Large intestine (tissue), 3 donors: ENCODE measurements around the gene NECAP2. TPM values are rescaled to one million over a fixed set of nuclear protein-coding genes. Genes with fewer than 3 reads are reported as not detected.

Experiments
- DNase-seq, 2 donors: peaks; one replicate each; pipeline versions ENCODE4 v3.0.0 to v3.0.0-alpha.2; 2013
- H3K27ac ChIP-seq: one replicate; pipeline ENCODE4 v1.5.1; 2013; ENCODE audit warnings: low read length
- H3K27me3 ChIP-seq: 2 replicates; pipeline ENCODE4 v1.6.1; 2013; ENCODE audit warnings: low read length; ENCODE audit not compliant: control insufficient read depth, insufficient read depth
- H3K36me3 ChIP-seq: 2 replicates; pipeline ENCODE4 v1.6.1; 2013; ENCODE audit warnings: low read length; ENCODE audit not compliant: control insufficient read depth, insufficient read depth
- H3K4me1 ChIP-seq: one replicate; pipeline ENCODE4 v1.6.1; 2013; ENCODE audit warnings: low read length; ENCODE audit not compliant: control insufficient read depth, insufficient read depth
- H3K4me3 ChIP-seq: one replicate; pipeline ENCODE4 v1.5.1; 2013; ENCODE audit warnings: low read length
- H3K9me3 ChIP-seq: one replicate; pipeline ENCODE4 v1.6.1; 2013; ENCODE audit warnings: mild to moderate bottlenecking, low read depth, low read length, moderate library complexity; ENCODE audit not compliant: control insufficient read depth
- WGBS: methylation state at CpG from one replicate; pipeline ENCODE4 v1.1.5; 2013; ENCODE audit warnings: low lambda C conversion rate; ENCODE audit not compliant: insufficient coverage; 5-methylcytosine and 5-hydroxymethylcytosine counted together
- polyA plus RNA-seq: library from polyadenylated mRNA; unstranded; fragments of 120-200 nt; gene quantifications from one replicate; pipeline ENCODE4 v1.2.1, GENCODE V29; 2013

The NECAP2 gene
- polyA plus RNA-seq, 1 donor: 44.5 TPM

- no peak overlapping the region for H3K27ac ChIP-seq
- no peaks in the 10 kb centered on the region for H3K27me3 ChIP-seq
- H3K4me3 ChIP-seq: no peak overlapping the region
- no peaks in the 10 kb centered on the region for H3K4me1 ChIP-seq
- WGBS: 100% methylated on average over 1 of the region's 10 CpGs
- no peaks in the 10 kb centered on the region for H3K36me3 ChIP-seq
- no peak for DNase-seq
- no peaks in the 10 kb centered on the region for H3K9me3 ChIP-seq
Measured at GRCh38 chr1:16425125-16426025, 15.1 kb upstream of the NECAP2 start.

- Histone ChIP-seq H3K9me3 (no peaks in the 10 kb centered on the region), H3K4me3 (no peak overlapping the region), H3K4me1 (no peaks in the 10 kb centered on the region), H3K27ac (no peak overlapping the region), H3K36me3 (no peaks in the 10 kb centered on the region), H3K27me3 (no peaks in the 10 kb centered on the region)
- WGBS: no CpG with 5 or more reads among the region's 3 CpGs
- no peak for DNase-seq
Measured at GRCh38 chr1:16430606-16431005, 9.9 kb upstream of the NECAP2 start.

GRCh38 chr1:16433030-16433429, 7.5 kb upstream of the NECAP2 start:
- no peaks in the 10 kb centered on the region for H3K36me3 ChIP-seq
- no peaks in the 10 kb centered on the region for H3K27me3 ChIP-seq
- no peaks in the 10 kb centered on the region for H3K4me1 ChIP-seq
- H3K27ac ChIP-seq: no peak overlapping the region
- no CpG with 5 or more reads among the region's 9 CpGs for WGBS
- H3K4me3 ChIP-seq: no peak overlapping the region
- DNase-seq: no peak
- no peaks in the 10 kb centered on the region for H3K9me3 ChIP-seq

- no peak overlapping the region for H3K27ac ChIP-seq
- DNase-seq: no peak
- WGBS: 100% methylated on average over 1 of the region's 4 CpGs
- H3K9me3 ChIP-seq: no peaks in the 10 kb centered on the region
- H3K4me1 ChIP-seq: no peaks in the 10 kb centered on the region
- H3K36me3 ChIP-seq: no peaks in the 10 kb centered on the region
- no peak overlapping the region for H3K4me3 ChIP-seq
- H3K27me3 ChIP-seq: no peaks in the 10 kb centered on the region
Measured at GRCh38 chr1:16434007-16434406, 6.5 kb upstream of the NECAP2 start.

GRCh38 chr1:16434501-16434900, 6.0 kb upstream of the NECAP2 start:
- no CpG with 5 or more reads among the region's 2 CpGs for WGBS

GRCh38 chr1:16436946-16437474, 3.5 kb upstream of the NECAP2 start, which contains the start of gene SPATA21:
Gene SPATA21 (minus strand): TSS chr1:16437424. CDS start chr1:16431371, 6,053 bp downstream.
- no peak within 1 kb of the TSS for H3K4me3 ChIP-seq
- WGBS: no CpG with 5 or more reads among the region's 3 CpGs
- no peak for DNase-seq
- H3K9me3 ChIP-seq: no peaks in the 10 kb centered on the region
- H3K27ac ChIP-seq: no peak within 1 kb of the TSS
- H3K4me1 ChIP-seq: no peaks in the 10 kb centered on the region
- peaks cover under 1% of the 10 kb centered on the region for H3K36me3 ChIP-seq
- no peaks in the 10 kb centered on the region for H3K27me3 ChIP-seq

More at GRCh38 chr1:16434501-16434900, 6.0 kb upstream of the NECAP2 start:
- H3K27ac ChIP-seq: no peak overlapping the region
- no peaks in the 10 kb centered on the region for H3K27me3 ChIP-seq
- no peaks in the 10 kb centered on the region for H3K36me3 ChIP-seq
- no peaks in the 10 kb centered on the region for H3K4me1 ChIP-seq
- no peak overlapping the region for H3K4me3 ChIP-seq
- no peaks in the 10 kb centered on the region for H3K9me3 ChIP-seq
- no peak for DNase-seq

GRCh38 chr1:16438516-16438915, 2.0 kb upstream of the NECAP2 start:
- Histone ChIP-seq H3K27ac (no peak overlapping the region), H3K4me1 (no peaks in the 10 kb centered on the region), H3K27me3 (no peaks in the 10 kb centered on the region), H3K36me3 (peaks cover 8% of the 10 kb centered on the region), H3K9me3 (no peaks in the 10 kb centered on the region), H3K4me3 (no peak overlapping the region)
- no peak for DNase-seq
- 100% methylated on average over 1 of the region's 2 CpGs for WGBS

- H3K27ac ChIP-seq: no peak overlapping the region
- H3K9me3 ChIP-seq: no peaks in the 10 kb centered on the region
- no peak overlapping the region for H3K4me3 ChIP-seq
- no peaks in the 10 kb centered on the region for H3K4me1 ChIP-seq
- no peak for DNase-seq
- peaks cover 12% of the 10 kb centered on the region for H3K36me3 ChIP-seq
- no CpG with 5 or more reads among the region's 2 CpGs for WGBS
- H3K27me3 ChIP-seq: no peaks in the 10 kb centered on the region
Measured at GRCh38 chr1:16438924-16439323, 1.6 kb upstream of the NECAP2 start.

- no peak for DNase-seq
- Histone ChIP-seq H3K27me3 (no peaks in the 10 kb centered on the region), H3K4me3 (peak overlapping the region; percentile 93), H3K36me3 (peaks cover 21% of the 10 kb centered on the region), H3K27ac (no peak overlapping the region), H3K4me1 (no peaks in the 10 kb centered on the region), H3K9me3 (no peaks in the 10 kb centered on the region)
- WGBS: no CpG with 5 or more reads among the region's 7 CpGs
Measured at GRCh38 chr1:16440131-16440469, 424 bp upstream of the NECAP2 start.

- Histone ChIP-seq H3K36me3 (peaks cover 30% of the 10 kb centered on the region), H3K4me3 (peak overlapping the region; percentile 93), H3K9me3 (no peaks in the 10 kb centered on the region), H3K27me3 (no peaks in the 10 kb centered on the region), H3K27ac (peak overlapping the region; percentile 69), H3K4me1 (no peaks in the 10 kb centered on the region)
- no peak for DNase-seq
- 0% methylated on average over 1 of the region's 12 CpGs for WGBS
Measured at GRCh38 chr1:16441282-16441665, 750 bp downstream of the NECAP2 start.
